H7 (cell line): ENCODE data around the gene MAGI1. TPM values are rescaled to one million over a fixed set of nuclear protein-coding genes. Genes with fewer than 3 reads are reported as not detected.
A peak's percentile ranks its signal among the peaks of the same experiment; 100 is the strongest.

ENCODE experiments used
- DNase-seq: peaks from one replicate; pipeline ENCODE4 v3.0.0; 2012
- H3K27me3 ChIP-seq: 2 replicates; pipeline ENCODE4 v1.6.0; 2011; ENCODE audit warnings: mild to moderate bottlenecking, low read length; ENCODE audit not compliant: control insufficient read depth, insufficient read depth
- H3K36me3 ChIP-seq: replicated peaks from 2 replicates; pipeline ENCODE4 v1.5.1; 2011; ENCODE audit warnings: low read length; ENCODE audit not compliant: control insufficient read depth, insufficient read depth
- H3K4me3 ChIP-seq: 2 replicates; pipeline ENCODE4 v1.5.1; 2011; ENCODE audit warnings: low read depth, mild to moderate bottlenecking, control low read depth, low read length, moderate library complexity; ENCODE audit not compliant: insufficient read depth
- total RNA-seq: library from RNA; depleted of rRNA; stranded (reverse); fragments of >200 nt; shearing (Covaris generic); gene quantifications from 2 replicates; pipeline ENCODE4 v1.2.3, GENCODE V29; 2014; rRNA removed

The MAGI1 gene
- total RNA-seq, result 26.4 and 34.8 TPM in 2 replicates

DNA sequence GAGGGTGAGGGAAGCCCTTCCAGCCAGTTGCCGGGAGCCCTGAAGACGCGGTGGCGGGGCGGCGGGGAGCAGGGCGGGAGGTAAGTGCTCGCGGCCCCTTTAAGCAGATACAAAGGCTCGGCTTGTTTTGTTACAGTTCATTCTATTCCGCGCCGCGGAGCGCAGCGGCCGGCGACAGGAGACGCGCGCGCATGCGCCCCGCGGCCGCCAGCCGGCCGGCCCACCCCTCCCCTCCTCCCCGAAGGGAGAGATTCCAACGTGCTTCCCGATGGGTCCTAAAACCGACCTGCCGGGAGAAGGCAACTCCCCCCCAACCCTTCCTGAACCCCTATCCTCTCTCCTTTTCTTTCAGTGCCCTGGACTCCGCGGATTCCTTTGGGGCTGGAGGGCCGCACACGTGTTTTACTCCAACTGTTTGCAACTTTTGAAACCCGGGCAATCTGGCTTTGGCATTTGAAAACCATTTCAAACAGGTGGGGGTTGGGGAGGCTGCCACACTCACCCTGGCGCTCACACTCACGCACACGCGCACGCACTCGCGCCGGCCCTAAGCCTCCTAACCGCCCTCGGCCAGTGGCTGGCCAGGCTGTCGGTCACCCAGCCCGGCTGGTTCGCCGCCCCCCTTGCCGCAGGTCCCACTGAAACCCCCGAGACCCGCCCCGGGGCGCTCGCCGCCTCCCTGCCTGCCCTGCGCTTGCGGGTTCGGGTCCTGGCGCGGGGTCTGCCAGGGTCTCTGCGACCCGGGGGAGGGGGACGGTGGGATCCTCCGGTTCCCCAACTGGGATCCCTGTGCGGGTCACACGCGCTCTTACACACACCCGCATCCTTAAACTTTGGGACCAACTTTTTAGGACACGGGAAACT is at the start of gene MAGI1:
MAGI1 (minus strand) TSS at position 193 of the 864 bp plus-strand sequence. CDS start 610 bp downstream, outside the sequence.
- peak; percentile 98 for DNase-seq
- peak within 1 kb of the TSS; percentile 68 for H3K4me3 ChIP-seq
- no peaks in the 10 kb centered on the region for H3K36me3 ChIP-seq
- H3K27me3 ChIP-seq, result no peaks in the 10 kb centered on the region

GRCh38 chr3:66083784-66084213 is 45.1 kb upstream of the MAGI1 start:
- DNase-seq, result no peak

DNA sequence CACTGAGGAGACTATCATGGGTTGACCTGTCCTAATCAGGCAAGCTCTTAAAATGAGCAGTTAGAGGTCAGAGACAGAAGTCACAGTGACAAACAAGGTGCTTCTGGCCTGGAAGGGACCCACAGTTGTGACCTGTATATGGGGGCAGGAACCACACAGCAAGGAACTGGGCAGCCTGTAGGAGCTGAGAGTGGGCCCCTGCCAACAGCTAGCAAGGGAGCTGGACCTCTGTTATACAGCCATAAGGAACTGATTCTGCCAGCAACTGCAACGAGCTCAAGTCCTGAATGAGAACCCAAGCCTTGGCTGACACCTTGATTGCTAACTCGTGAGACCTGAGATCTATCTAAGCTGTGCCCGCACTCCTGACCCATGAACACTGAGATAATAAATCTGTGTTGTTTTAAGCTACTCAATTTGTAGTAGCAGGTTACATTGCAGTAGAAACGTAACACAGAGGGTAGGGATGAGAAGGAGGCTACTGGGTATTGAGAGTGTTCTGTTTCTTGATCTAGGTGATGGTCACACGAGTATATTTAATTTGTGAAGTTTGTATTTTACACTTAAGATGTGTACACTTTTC is 44.5 kb upstream of the MAGI1 start:
- no peak for DNase-seq
- no peak overlapping the region for H3K4me3 ChIP-seq
- H3K36me3 ChIP-seq, result no peaks in the 10 kb centered on the region
- no peaks in the 10 kb centered on the region for H3K27me3 ChIP-seq

More at GRCh38 chr3:66083784-66084213, 45.1 kb upstream of the MAGI1 start:
- Histone ChIP-seq H3K27me3 (no peaks in the 10 kb centered on the region), H3K4me3 (no peak overlapping the region), H3K36me3 (no peaks in the 10 kb centered on the region)

GRCh38 chr3:66082679-66083078 is 44.0 kb upstream of the MAGI1 start:
- H3K27me3 ChIP-seq, result no peaks in the 10 kb centered on the region
- H3K4me3 ChIP-seq, result no peak overlapping the region
- no peaks in the 10 kb centered on the region for H3K36me3 ChIP-seq
- no peak for DNase-seq

- H3K27me3 ChIP-seq, result no peaks in the 10 kb centered on the region
- no peak overlapping the region for H3K4me3 ChIP-seq
- H3K36me3 ChIP-seq, result no peaks in the 10 kb centered on the region
- DNase-seq, result no peak
Observed at GRCh38 chr3:66080167-66080566, 41.4 kb upstream of the MAGI1 start.

GRCh38 chr3:66077973-66078372 is 39.3 kb upstream of the MAGI1 start:
- no peak for DNase-seq
- Histone ChIP-seq H3K4me3 (no peak overlapping the region), H3K27me3 (no peaks in the 10 kb centered on the region), H3K36me3 (no peaks in the 10 kb centered on the region)

DNA sequence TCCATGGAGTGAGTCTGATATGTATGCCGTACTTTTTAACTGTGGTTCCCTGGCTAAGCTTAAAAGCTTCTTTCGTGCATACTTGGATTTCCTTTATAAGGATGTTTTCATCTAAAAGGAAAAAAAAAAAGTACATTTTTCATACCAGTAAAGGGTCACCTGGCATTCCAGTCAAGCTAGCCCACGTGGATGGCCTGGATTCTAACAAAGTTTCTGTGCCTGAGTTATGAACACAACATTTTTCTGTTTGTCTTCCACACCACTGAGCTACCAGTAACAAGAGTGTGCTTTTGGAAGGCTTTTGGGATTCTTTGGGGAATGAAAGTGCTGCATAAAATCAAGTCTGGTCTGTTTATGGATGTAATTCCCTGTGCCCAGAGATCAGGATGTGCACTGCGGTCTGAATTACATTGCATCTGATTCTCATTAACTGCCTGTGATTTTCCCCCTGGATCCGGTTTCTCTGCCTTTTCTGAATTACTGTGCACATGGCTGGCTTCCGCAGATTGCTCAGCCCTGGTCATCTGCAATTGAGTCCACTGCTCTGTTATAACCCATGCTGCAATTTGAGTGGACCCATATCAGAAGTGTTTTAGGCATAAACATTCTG is 38.2 kb upstream of the MAGI1 start:
- DNase-seq, result no peak
- Histone ChIP-seq H3K36me3 (no peaks in the 10 kb centered on the region), H3K27me3 (no peaks in the 10 kb centered on the region), H3K4me3 (no peak overlapping the region)

DNA sequence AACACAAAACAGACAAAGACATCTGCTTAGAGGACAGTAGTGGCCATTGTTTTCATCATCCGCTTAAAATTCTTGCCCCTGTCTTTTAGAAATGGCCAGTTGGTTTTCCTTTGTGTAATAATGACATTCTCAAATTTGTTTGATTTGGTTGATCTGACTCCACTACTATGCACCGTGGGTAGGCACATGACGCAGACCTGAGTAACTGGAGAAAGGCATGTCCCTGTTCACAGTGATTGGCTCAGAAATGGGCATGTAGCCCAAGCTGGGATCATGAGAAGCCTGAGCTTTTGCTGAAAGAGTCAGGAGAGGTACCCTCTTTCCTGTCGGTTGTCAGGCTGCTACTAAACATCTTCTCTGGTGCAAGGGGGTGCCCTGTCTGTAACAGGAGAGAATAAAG is 36.6 kb upstream of the MAGI1 start:
- no peak for DNase-seq
- Histone ChIP-seq H3K36me3 (no peaks in the 10 kb centered on the region), H3K4me3 (no peak overlapping the region), H3K27me3 (no peaks in the 10 kb centered on the region)

- no peak for DNase-seq
- H3K4me3 ChIP-seq, result no peak overlapping the region
- H3K27me3 ChIP-seq, result no peaks in the 10 kb centered on the region
- no peaks in the 10 kb centered on the region for H3K36me3 ChIP-seq
Observed at GRCh38 chr3:66073464-66074141, 34.9 kb upstream of the MAGI1 start.

DNA sequence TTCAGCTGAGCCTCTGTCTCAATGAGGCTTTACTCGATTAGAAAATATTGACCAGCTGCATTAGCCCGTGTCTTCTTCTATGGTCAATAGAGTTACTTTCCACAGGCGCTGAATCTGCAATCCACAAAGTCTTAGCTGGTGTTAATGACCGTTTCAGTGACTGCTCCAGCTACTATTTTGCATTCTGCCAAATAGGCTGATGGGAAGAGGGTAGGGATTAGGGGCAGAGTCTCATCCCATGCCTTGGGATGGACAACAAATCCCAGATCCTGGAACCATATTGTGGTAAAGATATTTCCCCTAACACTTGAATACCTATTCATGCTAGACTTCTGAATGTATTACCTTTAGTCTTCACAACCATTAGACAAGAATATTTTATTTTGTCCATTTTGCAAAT is 29.5 kb upstream of the MAGI1 start:
- no peaks in the 10 kb centered on the region for H3K27me3 ChIP-seq
- DNase-seq, result no peak
- no peaks in the 10 kb centered on the region for H3K36me3 ChIP-seq

DNA sequence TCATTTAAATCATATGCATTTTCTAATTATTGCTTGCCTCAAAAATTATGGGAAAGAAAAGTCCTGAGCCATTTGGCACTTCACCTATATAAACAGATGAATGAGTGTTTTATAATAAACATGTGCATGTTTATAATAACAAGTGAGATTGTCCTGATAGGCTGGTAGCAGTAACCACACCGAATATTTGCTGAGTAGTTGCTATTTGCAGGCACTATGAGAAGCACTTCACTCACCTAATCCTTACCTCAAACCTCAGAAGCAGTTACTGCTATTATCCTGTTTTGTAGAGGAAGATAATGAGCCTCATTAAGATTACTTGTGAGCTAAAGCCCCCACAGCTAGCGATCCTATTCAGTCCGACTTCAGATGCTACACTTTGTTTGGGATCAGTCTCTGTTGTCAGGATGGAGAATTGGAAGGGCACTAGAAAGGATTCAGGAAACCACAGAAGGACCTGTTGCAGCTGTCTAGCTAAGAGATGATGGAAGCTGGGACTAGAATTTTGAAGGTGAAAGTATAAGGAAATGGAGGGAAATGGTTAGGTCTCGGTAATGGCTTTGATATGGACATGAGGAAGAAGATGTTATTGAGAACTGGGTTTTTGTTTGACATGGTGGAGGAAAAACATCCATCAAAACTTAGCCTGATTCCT is 28.4 kb upstream of the MAGI1 start:
- Histone ChIP-seq H3K36me3 (no peaks in the 10 kb centered on the region), H3K27me3 (no peaks in the 10 kb centered on the region), H3K4me3 (no peak overlapping the region)
- DNase-seq, result no peak

More for the DNA sequence above, 29.5 kb upstream of the MAGI1 start:
- no peak overlapping the region for H3K4me3 ChIP-seq

- H3K36me3 ChIP-seq, result no peaks in the 10 kb centered on the region
- no peak overlapping the region for H3K4me3 ChIP-seq
- DNase-seq, result no peak
- H3K27me3 ChIP-seq, result no peaks in the 10 kb centered on the region
Observed at GRCh38 chr3:66055289-66055688, 16.6 kb upstream of the MAGI1 start.

- Histone ChIP-seq H3K4me3 (no peak overlapping the region), H3K36me3 (no peaks in the 10 kb centered on the region), H3K27me3 (no peaks in the 10 kb centered on the region)
- no peak for DNase-seq
Observed at GRCh38 chr3:66053550-66054094, 14.9 kb upstream of the MAGI1 start.
